Mesothelial cell of epicardium (in vitro differentiated cells): ENCODE results near the gene SLC35F1. TPM values are rescaled to one million over a fixed set of nuclear protein-coding genes. Genes with fewer than 3 reads are reported as not detected.

Source experiments
- DNase-seq, 2 experiments: peaks; one replicate each; pipeline ENCODE4 v3.0.0; 2021; ENCODE audit warnings: low spot score in 2 of 2; ENCODE audit not compliant: unreplicated experiment in 2 of 2
- H3K27ac Mint-ChIP-seq: 2 replicates; pipeline ENCODE4 v1.8.0; 2021; ENCODE audit warnings: mixed read lengths
- H3K27me3 Mint-ChIP-seq: 2 replicates; pipeline ENCODE4 v1.8.0; 2021; ENCODE audit warnings: low read depth, mixed read lengths
- H3K36me3 Mint-ChIP-seq: 2 replicates; pipeline ENCODE4 v1.8.0; 2021; ENCODE audit warnings: mixed read lengths
- H3K4me1 Mint-ChIP-seq: 2 replicates; pipeline ENCODE4 v1.8.0; 2021; ENCODE audit warnings: mixed read lengths
- H3K4me3 Mint-ChIP-seq: 2 replicates; pipeline ENCODE4 v1.8.0; 2021; ENCODE audit warnings: mild to moderate bottlenecking, moderate library complexity, mixed read lengths
- H3K9me3 Mint-ChIP-seq: 2 replicates; pipeline ENCODE4 v1.8.0; 2021; ENCODE audit warnings: mixed read lengths
- total RNA-seq: library from RNA; stranded (reverse); gene quantifications from 3 replicates; pipeline ENCODE4 v1.2.1, GENCODE V29; 2021
- TF ChIP-seq, protein P1 (sequence below): fragments of 200-600 bp; sonication (generic); IDR thresholded peaks from one replicate; pipeline ENCODE4 v1.5.0; 2021; ENCODE audit warnings: antibody characterized with exemption; ENCODE audit not compliant: unreplicated experiment

SLC35F1 gene
- total RNA-seq, 1 donor from 2014 or later: 0.78 TPM

GRCh38 chr6:118252474-118252873 lies 345.4 kb downstream of the SLC35F1 start:
- H3K36me3 Mint-ChIP-seq: no peaks in the 10 kb centered on the region
- no peak overlapping the region for H3K27ac Mint-ChIP-seq
- H3K4me3 Mint-ChIP-seq: no peak overlapping the region
- TF ChIP-seq, protein P1, sequence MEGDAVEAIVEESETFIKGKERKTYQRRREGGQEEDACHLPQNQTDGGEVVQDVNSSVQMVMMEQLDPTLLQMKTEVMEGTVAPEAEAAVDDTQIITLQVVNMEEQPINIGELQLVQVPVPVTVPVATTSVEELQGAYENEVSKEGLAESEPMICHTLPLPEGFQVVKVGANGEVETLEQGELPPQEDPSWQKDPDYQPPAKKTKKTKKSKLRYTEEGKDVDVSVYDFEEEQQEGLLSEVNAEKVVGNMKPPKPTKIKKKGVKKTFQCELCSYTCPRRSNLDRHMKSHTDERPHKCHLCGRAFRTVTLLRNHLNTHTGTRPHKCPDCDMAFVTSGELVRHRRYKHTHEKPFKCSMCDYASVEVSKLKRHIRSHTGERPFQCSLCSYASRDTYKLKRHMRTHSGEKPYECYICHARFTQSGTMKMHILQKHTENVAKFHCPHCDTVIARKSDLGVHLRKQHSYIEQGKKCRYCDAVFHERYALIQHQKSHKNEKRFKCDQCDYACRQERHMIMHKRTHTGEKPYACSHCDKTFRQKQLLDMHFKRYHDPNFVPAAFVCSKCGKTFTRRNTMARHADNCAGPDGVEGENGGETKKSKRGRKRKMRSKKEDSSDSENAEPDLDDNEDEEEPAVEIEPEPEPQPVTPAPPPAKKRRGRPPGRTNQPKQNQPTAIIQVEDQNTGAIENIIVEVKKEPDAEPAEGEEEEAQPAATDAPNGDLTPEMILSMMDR: no peak
- no peak for DNase-seq
- peaks cover 4% of the 10 kb centered on the region for H3K9me3 Mint-ChIP-seq
- no peaks in the 10 kb centered on the region for H3K27me3 Mint-ChIP-seq
- no peaks in the 10 kb centered on the region for H3K4me1 Mint-ChIP-seq

GRCh38 chr6:118253741-118254140 lies 346.7 kb downstream of the SLC35F1 start:
- TF ChIP-seq, protein P1: no peak
- Mint-ChIP-seq H3K27ac (no peak overlapping the region), H3K4me3 (no peak overlapping the region), H3K9me3 (no peaks in the 10 kb centered on the region), H3K4me1 (no peaks in the 10 kb centered on the region), H3K36me3 (no peaks in the 10 kb centered on the region), H3K27me3 (no peaks in the 10 kb centered on the region)
- DNase-seq: no peak

DNA sequence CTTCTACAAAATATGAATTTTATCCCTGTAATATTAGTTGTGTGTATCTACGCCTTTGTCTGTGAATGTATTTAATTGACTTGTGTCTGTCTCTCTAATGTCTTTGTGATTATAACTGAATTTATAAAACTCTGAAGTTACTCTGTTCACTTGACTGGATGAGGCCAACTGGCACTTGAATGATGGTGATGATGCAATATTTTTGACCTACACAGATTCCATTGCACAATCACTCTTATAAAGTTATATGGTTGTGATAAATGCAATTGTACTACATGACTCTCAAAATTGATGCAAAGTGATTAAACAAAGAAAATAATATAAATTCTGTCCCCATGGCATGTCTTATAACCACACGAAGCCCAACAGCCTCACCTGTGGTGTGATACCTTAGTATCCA lies 353.8 kb downstream of the SLC35F1 start:
- no peak overlapping the region for H3K27ac Mint-ChIP-seq
- H3K4me3 Mint-ChIP-seq: no peak overlapping the region
- TF ChIP-seq, protein P1: no peak
- no peaks in the 10 kb centered on the region for H3K36me3 Mint-ChIP-seq
- no peaks in the 10 kb centered on the region for H3K9me3 Mint-ChIP-seq
- no peaks in the 10 kb centered on the region for H3K27me3 Mint-ChIP-seq
- H3K4me1 Mint-ChIP-seq: no peaks in the 10 kb centered on the region
- no peak for DNase-seq

- H3K27me3 Mint-ChIP-seq: no peaks in the 10 kb centered on the region
- H3K4me3 Mint-ChIP-seq: no peak overlapping the region
- no peak overlapping the region for H3K27ac Mint-ChIP-seq
- no peaks in the 10 kb centered on the region for H3K36me3 Mint-ChIP-seq
- H3K9me3 Mint-ChIP-seq: no peaks in the 10 kb centered on the region
- peak in 1 of 2 experiments; percentile 50 for DNase-seq
- H3K4me1 Mint-ChIP-seq: no peaks in the 10 kb centered on the region
- TF ChIP-seq, protein P1: no peak
Measured at GRCh38 chr6:118263921-118264486, 356.9 kb downstream of the SLC35F1 start.

- Mint-ChIP-seq H3K9me3 (no peaks in the 10 kb centered on the region), H3K4me1 (no peaks in the 10 kb centered on the region), H3K27me3 (no peaks in the 10 kb centered on the region), H3K27ac (no peak overlapping the region), H3K36me3 (no peaks in the 10 kb centered on the region), H3K4me3 (no peak overlapping the region)
- no peak for DNase-seq
- TF ChIP-seq, protein P1: no peak
Measured at GRCh38 chr6:118269659-118270058, 362.6 kb downstream of the SLC35F1 start.

DNA sequence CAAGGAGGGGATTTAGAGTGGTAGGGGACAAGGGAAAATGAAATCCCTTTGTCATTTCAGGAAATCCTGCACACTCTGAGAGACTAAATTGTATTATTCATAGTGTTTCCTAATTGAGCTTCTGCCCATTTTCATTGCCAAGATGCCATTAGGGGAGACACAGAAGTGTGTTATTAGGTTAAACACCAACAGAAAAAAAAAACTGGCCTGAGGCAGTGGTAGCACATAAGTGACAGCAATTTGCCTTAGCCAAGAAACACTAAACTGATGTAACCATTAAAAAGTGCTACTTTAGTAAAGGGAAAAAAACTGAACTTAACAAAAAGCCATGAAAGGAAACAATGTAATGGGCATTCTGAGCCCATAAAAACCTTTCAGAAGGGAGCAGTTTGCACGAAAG lies 370.6 kb downstream of the SLC35F1 start:
- no peak for DNase-seq
- Mint-ChIP-seq H3K27me3 (peaks cover under 1% of the 10 kb centered on the region), H3K36me3 (no peaks in the 10 kb centered on the region), H3K4me1 (no peaks in the 10 kb centered on the region), H3K4me3 (no peak overlapping the region), H3K9me3 (no peaks in the 10 kb centered on the region), H3K27ac (no peak overlapping the region)
- TF ChIP-seq, protein P1: no peak
